Fibroblast of pulmonary artery (primary cell): ENCODE results near the gene HARS1.
"Not testable (repeated sequence)": the region's sequence is repeated elsewhere in the genome, so short reads cannot be mapped to it uniquely, and the experiment has no call there.

Experiments
- DNase-seq: peaks from one replicate; pipeline ENCODE4 v3.0.0-alpha.2; 2010; ENCODE audit warnings: low read depth
- H3K4me3 ChIP-seq: replicated peaks from 2 replicates; pipeline ENCODE4 v1.5.1; 2011; ENCODE audit warnings: low read depth, mild to moderate bottlenecking, control low read depth, low read length, moderate library complexity
- TF ChIP-seq, protein P1 (sequence below): IDR thresholded peaks from 2 replicates; pipeline ENCODE4 v1.5.1; 2011; ENCODE audit warnings: mild to moderate bottlenecking, control low read depth, low read length, inconsistent platforms; ENCODE audit errors: missing control alignments

HARS1 gene, protein sequence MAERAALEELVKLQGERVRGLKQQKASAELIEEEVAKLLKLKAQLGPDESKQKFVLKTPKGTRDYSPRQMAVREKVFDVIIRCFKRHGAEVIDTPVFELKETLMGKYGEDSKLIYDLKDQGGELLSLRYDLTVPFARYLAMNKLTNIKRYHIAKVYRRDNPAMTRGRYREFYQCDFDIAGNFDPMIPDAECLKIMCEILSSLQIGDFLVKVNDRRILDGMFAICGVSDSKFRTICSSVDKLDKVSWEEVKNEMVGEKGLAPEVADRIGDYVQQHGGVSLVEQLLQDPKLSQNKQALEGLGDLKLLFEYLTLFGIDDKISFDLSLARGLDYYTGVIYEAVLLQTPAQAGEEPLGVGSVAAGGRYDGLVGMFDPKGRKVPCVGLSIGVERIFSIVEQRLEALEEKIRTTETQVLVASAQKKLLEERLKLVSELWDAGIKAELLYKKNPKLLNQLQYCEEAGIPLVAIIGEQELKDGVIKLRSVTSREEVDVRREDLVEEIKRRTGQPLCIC

DNA sequence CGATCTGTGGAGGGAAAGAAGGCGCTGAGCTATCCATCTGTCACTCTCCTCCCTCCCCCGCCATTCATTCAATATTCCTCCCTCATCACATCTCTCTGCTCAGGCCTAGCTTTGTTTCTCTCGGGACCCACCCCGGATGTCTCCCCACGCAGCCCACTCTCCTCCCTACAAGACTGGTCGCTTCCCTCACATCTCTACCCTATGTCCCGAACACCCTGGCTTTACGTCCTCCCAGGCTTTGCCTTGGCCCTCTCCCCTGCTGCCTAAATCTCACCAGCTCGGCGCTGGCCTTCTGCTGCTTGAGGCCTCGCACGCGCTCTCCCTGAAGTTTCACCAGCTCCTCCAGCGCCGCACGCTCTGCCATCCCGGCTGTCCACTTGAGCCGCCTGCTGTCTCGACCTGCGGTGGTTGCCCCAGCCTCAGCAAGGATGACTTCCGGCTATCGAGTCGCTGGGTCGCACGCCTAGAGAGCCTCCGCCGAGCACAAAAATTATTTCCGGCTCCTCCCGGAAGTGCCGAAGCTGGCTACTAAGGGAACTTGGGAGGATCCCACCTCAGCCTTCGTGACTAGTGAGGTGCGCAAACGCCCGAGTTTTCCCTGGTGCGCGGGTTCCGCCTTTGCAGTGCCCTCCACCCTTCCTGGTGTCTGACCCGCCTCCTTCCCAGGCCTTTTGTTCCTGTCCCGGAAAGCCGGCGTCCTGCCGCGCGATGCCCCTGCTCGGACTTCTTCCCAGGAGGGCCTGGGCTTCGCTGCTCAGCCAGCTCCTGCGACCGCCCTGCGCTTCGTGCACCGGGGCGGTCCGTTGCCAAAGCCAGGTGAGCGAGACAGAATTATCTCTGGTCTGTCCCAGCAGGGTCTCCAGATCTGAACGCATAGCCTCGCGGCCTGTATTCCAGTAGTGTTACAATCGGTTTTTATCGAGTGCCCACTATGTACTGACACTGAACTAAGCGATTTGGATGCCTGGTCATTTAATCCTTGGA lies at the start of gene HARS1, which contains the start of gene HARS2:
TSS of gene HARS1 (minus strand) at position 430 of the 984 bp plus-strand sequence. CDS start at position 364, 66 bp downstream.
TSS of gene HARS2 (plus strand) at position 515 of the 984 bp plus-strand sequence. CDS start at position 709, 194 bp downstream.
- H3K4me3 ChIP-seq, result peak within 1 kb of the TSS; percentile 95
- TF ChIP-seq, protein P1, sequence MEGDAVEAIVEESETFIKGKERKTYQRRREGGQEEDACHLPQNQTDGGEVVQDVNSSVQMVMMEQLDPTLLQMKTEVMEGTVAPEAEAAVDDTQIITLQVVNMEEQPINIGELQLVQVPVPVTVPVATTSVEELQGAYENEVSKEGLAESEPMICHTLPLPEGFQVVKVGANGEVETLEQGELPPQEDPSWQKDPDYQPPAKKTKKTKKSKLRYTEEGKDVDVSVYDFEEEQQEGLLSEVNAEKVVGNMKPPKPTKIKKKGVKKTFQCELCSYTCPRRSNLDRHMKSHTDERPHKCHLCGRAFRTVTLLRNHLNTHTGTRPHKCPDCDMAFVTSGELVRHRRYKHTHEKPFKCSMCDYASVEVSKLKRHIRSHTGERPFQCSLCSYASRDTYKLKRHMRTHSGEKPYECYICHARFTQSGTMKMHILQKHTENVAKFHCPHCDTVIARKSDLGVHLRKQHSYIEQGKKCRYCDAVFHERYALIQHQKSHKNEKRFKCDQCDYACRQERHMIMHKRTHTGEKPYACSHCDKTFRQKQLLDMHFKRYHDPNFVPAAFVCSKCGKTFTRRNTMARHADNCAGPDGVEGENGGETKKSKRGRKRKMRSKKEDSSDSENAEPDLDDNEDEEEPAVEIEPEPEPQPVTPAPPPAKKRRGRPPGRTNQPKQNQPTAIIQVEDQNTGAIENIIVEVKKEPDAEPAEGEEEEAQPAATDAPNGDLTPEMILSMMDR, result no peak
- DNase-seq, result peak; percentile 97

DNA sequence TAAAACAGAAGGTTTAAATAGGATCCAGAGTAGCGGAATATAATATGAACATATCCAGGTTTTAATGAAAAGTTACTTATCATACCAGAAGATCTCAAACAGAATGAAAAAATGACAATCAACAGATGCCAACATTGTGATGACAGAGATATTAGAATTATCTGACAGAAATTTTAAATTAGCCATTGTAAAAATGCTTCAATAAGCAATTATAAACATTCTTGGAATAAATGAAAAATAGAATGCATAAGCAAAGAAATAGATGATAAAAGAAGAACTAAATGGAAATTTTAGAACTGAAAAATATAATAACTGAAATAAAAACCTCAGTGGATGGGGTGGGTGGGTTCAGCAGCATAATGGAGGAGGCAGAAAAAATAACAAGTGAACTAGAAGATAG lies 46.3 kb upstream of the HARS1 start:
- DNase-seq, result no peak
- H3K4me3 ChIP-seq, result no peak overlapping the region
- TF ChIP-seq, protein P1, result no peak

DNA sequence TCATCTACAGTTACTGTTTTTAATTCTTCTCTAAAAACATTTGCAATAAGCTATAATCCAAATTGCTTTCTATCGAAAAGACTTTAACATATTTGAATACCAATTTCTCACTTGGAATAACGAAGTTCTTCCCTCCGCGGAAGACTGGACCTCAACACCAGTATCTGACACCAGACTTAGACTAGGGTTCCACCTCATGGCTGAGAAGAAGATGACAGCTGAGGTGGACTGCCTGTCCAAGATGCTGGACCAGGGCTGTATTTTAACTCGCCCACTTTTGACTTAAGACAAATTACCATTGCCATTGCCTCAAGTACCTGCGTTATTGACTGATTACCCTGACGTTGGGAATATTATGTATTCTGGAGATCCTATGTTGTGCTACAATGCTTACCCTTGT lies 43.2 kb upstream of the HARS1 start:
- no peak overlapping the region for H3K4me3 ChIP-seq
- TF ChIP-seq, protein P1, result peak; percentile 20
- DNase-seq, result peak; percentile 14

DNA sequence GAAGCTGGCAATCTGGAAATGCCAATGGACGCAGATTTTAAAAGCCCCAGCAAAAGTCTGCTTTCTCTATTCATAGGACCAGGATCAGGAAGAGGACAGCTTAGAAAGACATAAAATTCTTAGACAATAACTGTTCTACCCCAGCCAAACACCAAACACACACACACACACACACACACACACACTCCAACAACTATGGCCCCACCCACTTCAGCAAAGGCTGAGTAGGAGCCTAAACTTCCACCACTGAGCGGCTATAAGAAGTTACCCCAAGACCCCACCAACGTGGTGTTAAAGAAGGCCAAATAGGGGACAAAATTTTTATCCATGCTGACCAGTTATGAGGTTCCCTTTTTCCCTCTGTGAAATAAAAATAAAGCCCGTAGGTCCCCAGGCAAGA lies 41.9 kb upstream of the HARS1 start:
- no peak for DNase-seq
- H3K4me3 ChIP-seq, result no peak overlapping the region
- TF ChIP-seq, protein P1, result no peak

DNA sequence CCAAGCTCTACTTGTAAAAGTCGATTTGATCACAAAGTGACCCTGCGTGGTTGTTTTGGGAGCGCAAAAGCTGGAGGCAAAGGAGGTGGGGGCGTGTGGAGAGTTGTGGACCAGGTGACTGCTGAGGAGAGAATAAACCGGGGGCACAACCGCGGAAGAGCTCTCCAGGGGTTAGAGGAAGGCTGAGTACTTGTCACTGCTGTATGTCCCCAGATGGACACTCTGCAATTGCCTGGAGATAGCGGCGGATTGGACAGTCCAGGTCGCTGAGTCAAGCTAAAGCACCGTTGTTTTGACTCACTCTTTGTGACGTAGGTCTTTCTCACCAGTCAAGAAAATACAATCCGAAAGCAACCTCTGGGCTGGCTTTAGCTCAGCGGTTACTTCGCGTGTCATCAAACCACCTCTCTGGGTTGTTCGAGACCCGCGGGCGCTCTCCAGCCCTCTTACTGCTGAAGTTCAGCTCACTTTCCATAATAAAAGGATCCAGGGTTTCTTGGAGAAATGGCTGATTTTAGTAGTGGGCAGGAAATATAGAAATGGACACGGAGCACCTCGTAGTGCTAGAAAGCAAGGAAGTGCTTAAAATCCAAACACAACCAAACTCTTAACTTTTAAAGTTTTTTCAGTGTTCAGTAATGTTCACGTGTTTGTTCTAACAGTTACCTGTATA lies 34.8 kb upstream of the HARS1 start:
- TF ChIP-seq, protein P1, result no peak
- H3K4me3 ChIP-seq, result peak overlapping the region; percentile 58
- DNase-seq, result peak; percentile 92

DNA sequence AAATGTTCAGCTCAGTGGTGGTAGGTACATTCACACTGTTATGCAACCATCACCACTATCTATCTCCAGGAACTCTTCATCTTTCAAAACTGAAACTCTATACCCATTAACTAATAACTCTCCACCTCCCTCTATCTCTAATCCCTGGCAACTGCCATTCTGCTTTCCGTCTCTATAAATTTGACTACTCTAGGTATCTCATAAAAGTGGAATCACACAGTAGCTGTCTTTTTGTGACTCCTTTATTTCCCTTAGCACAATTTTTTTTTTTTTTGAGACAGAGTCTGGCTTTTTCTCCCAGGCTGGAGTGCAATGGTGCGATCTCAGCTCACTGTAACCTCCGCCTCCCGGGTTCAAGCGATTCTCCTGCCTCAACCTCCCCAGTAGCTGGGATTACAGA lies 30.2 kb upstream of the HARS1 start:
- not testable (repeated sequence) for H3K4me3 ChIP-seq, DNase-seq

DNA sequence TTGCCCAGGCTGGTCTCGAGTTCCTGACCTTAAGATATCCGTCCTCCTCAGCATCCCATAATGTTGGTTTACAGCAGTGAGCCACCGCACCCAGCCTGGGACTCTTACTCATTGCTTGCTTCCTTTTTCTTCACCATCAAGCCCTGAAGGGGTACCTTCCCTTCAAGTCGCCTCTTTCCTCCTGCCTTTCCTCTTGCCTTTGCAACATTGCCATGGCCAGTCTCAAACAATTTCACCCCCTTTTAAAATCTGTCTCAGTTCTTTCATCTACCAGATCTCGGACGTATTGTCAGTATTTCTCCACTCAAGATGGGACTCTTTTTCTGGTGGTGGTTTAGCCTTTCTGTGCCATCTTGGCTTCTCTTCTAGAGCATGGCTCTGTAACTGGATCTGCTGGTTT lies 29.6 kb upstream of the HARS1 start:
- H3K4me3 ChIP-seq, DNase-seq: not testable (repeated sequence)
